ENCODE data around the gene SLC9A9.

GRCh38 chr3:143478115-143478693 is 370.1 kb downstream of the SLC9A9 start:
- TF ChIP-seq POLR2A (IDR thresholded peaks at IDR 0.05) (no peak), EP300 (IDR thresholded peaks at IDR 0.05; ENCODE audit: low read depth) (no peak)

All from transverse colon (tissue), 1 donor.